ENCODE measurements around the gene TRAPPC2. TPM values are rescaled to one million over a fixed set of nuclear protein-coding genes. Genes with fewer than 3 reads are reported as not detected.
"Not testable (repeated sequence)": the region's sequence is repeated elsewhere in the genome, so short reads cannot be mapped to it uniquely, and the experiment has no call there.

Gene TRAPPC2
- total and polyA plus RNA-seq, 2 of the 4 experiments (the other 2 are of a cell fraction), result 11.3 to 13.8 TPM

GRCh38 chrX:13724878-13725277, 9.5 kb downstream of the TRAPPC2 start:
- H2BK15ac ChIP-seq (ENCODE audit: low read depth, low read length); H3K9me3 ChIP-seq (ENCODE audit: control insufficient read depth, insufficient read depth, low read length); POLR2A ChIA-PET (ENCODE audit: unreplicated experiment); H2BK120ac ChIP-seq (ENCODE audit: low read depth, low read length); H3K36me3 ChIP-seq (ENCODE audit: control insufficient read depth, insufficient read depth, low read length); H4K91ac ChIP-seq (ENCODE audit: insufficient read depth, low read depth, low read length); H3K14ac ChIP-seq (replicated peaks; ENCODE audit: low read depth, low read length); H3K27me3 ChIP-seq (ENCODE audit: control insufficient read depth, insufficient read depth, low read length); H2BK20ac ChIP-seq (ENCODE audit: low read depth, low read length); H3K4me2 ChIP-seq (ENCODE audit: low read depth, low read length); H4K5ac ChIP-seq (ENCODE audit: low read depth, low read length); H2AK5ac ChIP-seq (ENCODE audit: low read depth, low read length); H3K18ac ChIP-seq (ENCODE audit: low read depth, low read length); H3K27ac ChIP-seq (ENCODE audit: insufficient read depth, low read length); DNase-seq; CTCF ChIA-PET; H3K9ac ChIP-seq (ENCODE audit: low read depth, low read length); H3K56ac ChIP-seq (ENCODE audit: extremely low read depth, insufficient read depth, low read length); H4K8ac ChIP-seq (ENCODE audit: low read depth in 2 of 2, low read length in 2 of 2); BruUV-seq (replicated peaks); H2BK5ac ChIP-seq (ENCODE audit: low read depth, low read length, poor library complexity, severe bottlenecking); dilution Hi-C loops (cut with HindIII; ENCODE audit: low sequenced_read_pairs, unreplicated experiment); intact Hi-C loops (cut with micrococcal nuclease); ATAC-seq (ENCODE audit: low read depth); H2AK9ac ChIP-seq (replicated peaks; ENCODE audit: low read depth, low read length, poor library complexity); H3K23ac ChIP-seq (ENCODE audit: low read depth, low read length); H2AFZ ChIP-seq (replicated peaks; ENCODE audit: low read length, poor library complexity); H3K4ac ChIP-seq (ENCODE audit: low read depth, low read length); H3K4me3 ChIP-seq (ENCODE audit: insufficient read depth, low read depth, low read length): not testable (repeated sequence)
- Histone ChIP-seq H4K20me1 (ENCODE audit: insufficient read depth, low read length) (peaks cover 23% of the 10 kb centered on the region), H3K79me1 (ENCODE audit: low read depth in 1 of 2, low read length in 2 of 2) (peaks cover 23 to 33% of the 10 kb centered on the region in 2 experiments), H3K4me1 (ENCODE audit: control insufficient read depth, insufficient read depth, low read length) (peaks cover 11% of the 10 kb centered on the region), H3K9me1 (ENCODE audit: insufficient read depth, low read length) (peaks cover 10% of the 10 kb centered on the region)
- in situ Hi-C loops (cut with MboI; ENCODE audit: low sequenced_read_pairs), result loop anchor here (25.0 kb wide), 1 partner anchor 763 kb away; no protein-coding TSS in a partner anchor
- 100% methylated on average over 1 of the region's 9 CpGs; no CpG with 5 or more reads in 1 of the 2 experiments for WGBS, 2 experiments (ENCODE audit: extremely low coverage in 2 of 2, insufficient read length in 1 of 2)
